ENCODE results near the gene EMD.

The EMD gene

GRCh38 chrX:154348114-154348531, 31.0 kb upstream of the EMD start:
- no peak for DNase-seq (ENCODE audit: extremely low read depth, low read depth)
- TF ChIP-seq CTCF (IDR thresholded peaks at IDR 0.05; ENCODE audit: low read depth, low read length) = no peak

GRCh38 chrX:154348646-154349358, 30.3 kb upstream of the EMD start:
- no peak for TF ChIP-seq CTCF (IDR thresholded peaks at IDR 0.05; ENCODE audit: low read depth, low read length)
- no peak for DNase-seq (ENCODE audit: extremely low read depth, low read depth)

- TF ChIP-seq CTCF (IDR thresholded peaks at IDR 0.05; ENCODE audit: low read depth, low read length) = no peak
- no peak for DNase-seq (ENCODE audit: extremely low read depth, low read depth)
Observed at GRCh38 chrX:154349359-154349935, 29.6 kb upstream of the EMD start.

- no peak for DNase-seq (ENCODE audit: extremely low read depth, low read depth)
- no peak for TF ChIP-seq CTCF (IDR thresholded peaks at IDR 0.05; ENCODE audit: low read depth, low read length)
Observed at GRCh38 chrX:154349979-154350378, 29.1 kb upstream of the EMD start.

- no peak for TF ChIP-seq CTCF (IDR thresholded peaks at IDR 0.05; ENCODE audit: low read depth, low read length)
- DNase-seq (ENCODE audit: extremely low read depth, low read depth) = no peak
Observed at GRCh38 chrX:154350429-154351182, 28.5 kb upstream of the EMD start.

GRCh38 chrX:154351183-154352011, 27.7 kb upstream of the EMD start:
- DNase-seq (ENCODE audit: extremely low read depth, low read depth) = no peak
- no peak for TF ChIP-seq CTCF (IDR thresholded peaks at IDR 0.05; ENCODE audit: low read depth, low read length)

Data from AG09319 (cell line).